Vagina (tissue), 2 donors: ENCODE results near the gene TPD52L1. TPM values are rescaled to one million over a fixed set of nuclear protein-coding genes. Genes with fewer than 3 reads are reported as not detected.

ENCODE experiments used
- DNase-seq, 2 donors: peaks; one replicate each; pipeline ENCODE4 v3.0.0-alpha.2; 2017; ENCODE audit errors: extremely low spot score in 2 of 2
- H3K27ac ChIP-seq: fragments of 200-600 bp; sonication (generic); one replicate; pipeline ENCODE4 v1.5.1; 2019
- H3K27me3 ChIP-seq: fragments of 200-600 bp; sonication (generic); one replicate; pipeline ENCODE4 v1.5.1; 2019
- H3K36me3 ChIP-seq, 2 donors: fragments of 200-600 bp; sonication (generic); one replicate each; pipeline ENCODE4 v1.5.1; 2017 to 2019
- H3K4me1 ChIP-seq: fragments of 200-600 bp; sonication (generic); one replicate; pipeline ENCODE4 v1.5.1; 2019
- H3K4me3 ChIP-seq, 2 donors: fragments of 200-600 bp; sonication (generic); 1 replicate in 1 of 2; 2 replicates in 1 of 2; pipeline ENCODE4 v1.5.1; 2016 to 2019
- H3K9me3 ChIP-seq: fragments of 200-600 bp; sonication (generic); one replicate; pipeline ENCODE4 v1.5.1; 2019
- CTCF ChIP-seq, 3 experiments: fragments of 450-650 bp in 2 of 3; fragments of 200-600 bp in 1 of 3; sonication (generic) in 1 of 3; IDR thresholded peaks; one replicate each; pipeline ENCODE4 v1.5.1; 2017 to 2019; ENCODE audit warnings: antibody characterized with exemption in 3 of 3, mild to moderate bottlenecking in 2 of 3, moderate library complexity in 2 of 3
- POLR2A ChIP-seq, 2 donors: fragments of 450-650 bp; IDR thresholded peaks; one replicate each; pipeline ENCODE4 v1.6.1; 2017; ENCODE audit warnings: antibody characterized with exemption in 2 of 2, mild to moderate bottlenecking in 2 of 2, moderate library complexity in 2 of 2
- POLR2AphosphoS5 ChIP-seq, 2 donors: sonication (generic); formaldehyde crosslinking; IDR thresholded peaks; one replicate each; pipeline ENCODE4 v1.9.0; 2017; ENCODE audit warnings: antibody characterized with exemption in 2 of 2, mild to moderate bottlenecking in 2 of 2, low read depth in 1 of 2; ENCODE audit not compliant: insufficient read depth in 1 of 2
- intact Hi-C: fragments of 100-400 bp; cut with DNase I; formaldehyde crosslinking; loops from one replicate; pipeline ENCODE4 v1.15.1; 2023
- total RNA-seq: library from RNA; depleted of rRNA; stranded (reverse); fragments of >200 nt; gene quantifications from one replicate; pipeline ENCODE4 v1.2.3, GENCODE V29; 2016

Gene TPD52L1
- total RNA-seq, 1 donor from 2014 or later: 85.0 TPM

- Histone ChIP-seq H3K27me3 (no peaks in the 10 kb centered on the region), H3K4me1 (no peaks in the 10 kb centered on the region), H3K9me3 (no peaks in the 10 kb centered on the region), H3K4me3 (no peak overlapping the region), H3K27ac (no peak overlapping the region), H3K36me3 (no peaks in the 10 kb centered on the region)
- intact Hi-C loops: no loop called here
- TF ChIP-seq POLR2A (IDR thresholded peaks at IDR 0.05): no peak
- no peak for TF ChIP-seq POLR2AphosphoS5 (IDR thresholded peaks at IDR 0.05; ENCODE audit: insufficient read depth in 1 of 2, low read depth in 1 of 2)
- TF ChIP-seq CTCF (IDR thresholded peaks at IDR 0.05): no peak
- DNase-seq: no peak
Measured at GRCh38 chr6:125215252-125215819, 61.8 kb downstream of the TPD52L1 start.

GRCh38 chr6:125216015-125216414 is 62.4 kb downstream of the TPD52L1 start:
- Histone ChIP-seq H3K27ac (no peak overlapping the region), H3K36me3 (no peaks in the 10 kb centered on the region), H3K27me3 (no peaks in the 10 kb centered on the region), H3K9me3 (no peaks in the 10 kb centered on the region), H3K4me1 (no peaks in the 10 kb centered on the region), H3K4me3 (no peak overlapping the region)
- no peak for DNase-seq
- intact Hi-C loops: no loop called here
- TF ChIP-seq POLR2AphosphoS5 (IDR thresholded peaks at IDR 0.05; ENCODE audit: insufficient read depth in 1 of 2, low read depth in 1 of 2) (no peak), CTCF (IDR thresholded peaks at IDR 0.05) (no peak), POLR2A (IDR thresholded peaks at IDR 0.05) (no peak)

- no peak overlapping the region for H3K27ac ChIP-seq
- TF ChIP-seq CTCF (IDR thresholded peaks at IDR 0.05) (no peak), POLR2A (IDR thresholded peaks at IDR 0.05) (no peak), POLR2AphosphoS5 (IDR thresholded peaks at IDR 0.05; ENCODE audit: insufficient read depth in 1 of 2, low read depth in 1 of 2) (no peak)
- H3K9me3 ChIP-seq: no peaks in the 10 kb centered on the region
- no peak for DNase-seq
- no peak overlapping the region for H3K4me3 ChIP-seq
- intact Hi-C loops: no loop called here
- no peaks in the 10 kb centered on the region for H3K27me3 ChIP-seq
- no peaks in the 10 kb centered on the region for H3K36me3 ChIP-seq
- H3K4me1 ChIP-seq: no peaks in the 10 kb centered on the region
Measured at GRCh38 chr6:125217369-125217768, 63.8 kb downstream of the TPD52L1 start.

- intact Hi-C loops: no loop called here
- Histone ChIP-seq H3K9me3 (no peaks in the 10 kb centered on the region), H3K4me3 (no peak overlapping the region), H3K27me3 (no peaks in the 10 kb centered on the region), H3K36me3 (no peaks in the 10 kb centered on the region), H3K27ac (no peak overlapping the region), H3K4me1 (no peaks in the 10 kb centered on the region)
- no peak for DNase-seq
- no peak for TF ChIP-seq POLR2AphosphoS5 (IDR thresholded peaks at IDR 0.05; ENCODE audit: insufficient read depth in 1 of 2, low read depth in 1 of 2)
- no peak for TF ChIP-seq CTCF (IDR thresholded peaks at IDR 0.05)
- no peak for TF ChIP-seq POLR2A (IDR thresholded peaks at IDR 0.05)
Measured at GRCh38 chr6:125217992-125218391, 64.4 kb downstream of the TPD52L1 start.

- Histone ChIP-seq H3K27ac (no peak overlapping the region), H3K4me3 (no peak overlapping the region), H3K9me3 (no peaks in the 10 kb centered on the region), H3K36me3 (no peaks in the 10 kb centered on the region), H3K27me3 (no peaks in the 10 kb centered on the region), H3K4me1 (no peaks in the 10 kb centered on the region)
- TF ChIP-seq POLR2AphosphoS5 (IDR thresholded peaks at IDR 0.05; ENCODE audit: insufficient read depth in 1 of 2, low read depth in 1 of 2): no peak
- no peak for TF ChIP-seq POLR2A (IDR thresholded peaks at IDR 0.05)
- no peak for TF ChIP-seq CTCF (IDR thresholded peaks at IDR 0.05)
- intact Hi-C loops: no loop called here
- DNase-seq: no peak
Measured at GRCh38 chr6:125219361-125219895, 65.9 kb downstream of the TPD52L1 start.
